H1 (cell line): Measurements from ENCODE around the gene LRP11. TPM values are rescaled to one million over a fixed set of nuclear protein-coding genes. Genes with fewer than 3 reads are reported as not detected.

ENCODE experiments used
- CTCF ChIA-PET: fragments of 300-600 bp; sonication (Branson Sonifier 250); formaldehyde crosslinking; loops from one replicate; lab custom pipeline; 2021; ENCODE audit not compliant: partially characterized antibody; lab: Charles Lee
- POLR2A ChIA-PET: fragments of 300-600 bp; sonication (Branson Sonifier 250); formaldehyde crosslinking; loops from one replicate; lab custom pipeline; 2021; ENCODE audit warnings: inconsistent platforms; ENCODE audit not compliant: partially characterized antibody; lab: Charles Lee
- DNase-seq, 2 experiments: peaks; one replicate each; pipeline versions ENCODE4 v3.0.0 to v3.0.0-alpha.2; 2010 to 2022; ENCODE audit warnings: low spot score in 2 of 2, low read depth in 1 of 2, mixed read lengths in 1 of 2
- FAIRE-seq: peaks from 2 replicates; lab custom pipeline; 2011; peaks lifted over from hg19 to GRCh38; lab: Jason Lieb, UNC
- H2AFZ ChIP-seq: 2 replicates; pipeline ENCODE4 v1.8.1; 2012; ENCODE audit warnings: low read length, inconsistent platforms
- H2AK5ac ChIP-seq: 2 replicates; pipeline ENCODE4 v1.6.1; 2013; ENCODE audit warnings: low read depth, low read length
- H2BK120ac ChIP-seq: replicated peaks from 2 replicates; pipeline ENCODE3; 2013; ENCODE audit warnings: low read depth, low read length, inconsistent platforms
- H2BK12ac ChIP-seq: 2 replicates; pipeline ENCODE4 v1.6.1; 2013; ENCODE audit warnings: low read depth, low read length
- H2BK15ac ChIP-seq: 2 replicates; pipeline ENCODE4 v1.6.1; 2013; ENCODE audit warnings: low read length
- H2BK20ac ChIP-seq: 2 replicates; pipeline ENCODE4 v1.6.1; 2013; ENCODE audit warnings: low read length
- H2BK5ac ChIP-seq: 2 replicates; pipeline ENCODE4 v1.6.1; 2013; ENCODE audit warnings: low read depth, low read length
- H3K14ac ChIP-seq: 2 replicates; pipeline ENCODE4 v1.6.1; 2013; ENCODE audit warnings: inconsistent platforms; ENCODE audit not compliant: insufficient read length
- H3K18ac ChIP-seq: 2 replicates; pipeline ENCODE4 v1.6.1; 2013; ENCODE audit warnings: low read length; ENCODE audit errors: extremely low read depth
- H3K23ac ChIP-seq: 2 replicates; pipeline ENCODE4 v1.6.1; 2013; ENCODE audit warnings: inconsistent platforms; ENCODE audit not compliant: insufficient read length
- H3K23me2 ChIP-seq: 2 replicates; pipeline ENCODE4 v1.6.1; 2013; ENCODE audit warnings: low read depth, low read length
- H3K27ac ChIP-seq: 2 replicates; pipeline ENCODE4 v1.6.1; 2011; ENCODE audit warnings: low read depth, low read length, inconsistent platforms
- H3K27me3 ChIP-seq, 4 experiments: replicated peaks in 1 of 4; 1 replicate in 1 of 4; 2 replicates in 3 of 4; pipeline versions ENCODE4 v1.6.1 to v1.8.1; 2011 to 2013; ENCODE audit warnings: low read length in 3 of 4, mild to moderate bottlenecking in 3 of 4, inconsistent platforms in 2 of 4, mixed read lengths in 2 of 4, moderate library complexity in 1 of 4; ENCODE audit not compliant: control insufficient read depth in 3 of 4, insufficient read depth in 3 of 4; ENCODE audit errors: extremely low read depth in 1 of 4
- H3K36me3 ChIP-seq, 4 experiments: 2 replicates each; pipeline versions ENCODE4 v1.6.1 to v1.8.1; 2011 to 2013; ENCODE audit warnings: mild to moderate bottlenecking in 4 of 4, low read length in 3 of 4, moderate library complexity in 2 of 4, control low read depth in 1 of 4, inconsistent platforms in 1 of 4; ENCODE audit not compliant: insufficient read depth in 4 of 4, control insufficient read depth in 2 of 4
- H3K4ac ChIP-seq: replicated peaks from 2 replicates; pipeline ENCODE3; 2013; ENCODE audit warnings: low read length, low read depth, mixed read lengths, inconsistent platforms; ENCODE audit not compliant: insufficient read length
- H3K4me1 ChIP-seq, 4 experiments: replicated peaks in 1 of 4; 1 replicate in 1 of 4; 2 replicates in 3 of 4; pipeline versions ENCODE4 v1.6.1 to v1.8.1; 2011 to 2013; ENCODE audit warnings: low read length in 3 of 4, inconsistent platforms in 2 of 4, mixed read lengths in 1 of 4; ENCODE audit not compliant: insufficient read depth in 4 of 4, control insufficient read depth in 3 of 4
- H3K4me2 ChIP-seq, 2 experiments: 2 replicates each; pipeline versions ENCODE4 v1.6.1 to v1.8.1; 2011 to 2013; ENCODE audit warnings: low read depth in 2 of 2, low read length in 2 of 2, control low read depth in 1 of 2, inconsistent platforms in 1 of 2, mild to moderate bottlenecking in 1 of 2; ENCODE audit not compliant: insufficient read depth in 1 of 2
- H3K4me3 ChIP-seq, 4 experiments: fragments of 200-600, 300-600 bp in 1 of 4; sonication (generic), shearing (Covaris generic), sonication (Bioruptor Twin) in 1 of 4; 2 replicates each; pipeline versions ENCODE4 v1.5.1 to v1.8.1; 2011 to 2016; ENCODE audit warnings: low read length in 4 of 4, low read depth in 3 of 4, control low read depth in 2 of 4, inconsistent platforms in 2 of 4, mild to moderate bottlenecking in 2 of 4, mixed read lengths in 1 of 4, moderate library complexity in 1 of 4; ENCODE audit not compliant: insufficient read depth in 2 of 4; ENCODE audit errors: extremely low read depth in 1 of 4
- H3K56ac ChIP-seq: replicated peaks from 2 replicates; pipeline ENCODE3; 2013; ENCODE audit warnings: low read depth, mild to moderate bottlenecking, mixed read lengths, low read length, inconsistent platforms; ENCODE audit not compliant: insufficient read length
- H3K79me1 ChIP-seq: 2 replicates; pipeline ENCODE4 v1.6.1; 2013; ENCODE audit warnings: low read depth, low read length, control low read depth
- H3K79me2 ChIP-seq, 2 experiments: 2 replicates each; pipeline versions ENCODE4 v1.6.1 to v1.8.1; 2012 to 2013; ENCODE audit warnings: low read length in 2 of 2, mild to moderate bottlenecking in 2 of 2, inconsistent platforms in 1 of 2; ENCODE audit not compliant: insufficient read depth in 2 of 2, control insufficient read depth in 1 of 2
- H3K9ac ChIP-seq, 4 experiments: replicated peaks in 1 of 4; 1 replicate in 1 of 4; 2 replicates in 3 of 4; pipeline versions ENCODE4 v1.6.1 to v1.8.1; 2011 to 2013; ENCODE audit warnings: low read depth in 3 of 4, low read length in 3 of 4, control low read depth in 2 of 4, mild to moderate bottlenecking in 2 of 4, moderate library complexity in 2 of 4, inconsistent platforms in 1 of 4; ENCODE audit errors: extremely low read depth in 1 of 4
- H3K9me3 ChIP-seq, 2 experiments: 2 replicates each; pipeline versions ENCODE4 v1.6.1 to v1.8.1; 2012 to 2013; ENCODE audit warnings: mild to moderate bottlenecking in 2 of 2, moderate library complexity in 2 of 2, control low read depth in 1 of 2, inconsistent platforms in 1 of 2, low read depth in 1 of 2, low read length in 1 of 2, mixed read lengths in 1 of 2; ENCODE audit not compliant: insufficient read depth in 2 of 2
- H4K20me1 ChIP-seq, 2 experiments: replicated peaks in 1 of 2; 2 replicates each; pipeline versions ENCODE3 to v1.8.1; 2011 to 2013; ENCODE audit warnings: inconsistent platforms in 2 of 2, low read length in 2 of 2, mild to moderate bottlenecking in 1 of 2; ENCODE audit not compliant: insufficient read depth in 2 of 2, control insufficient read depth in 1 of 2
- H4K5ac ChIP-seq: 2 replicates; pipeline ENCODE4 v1.6.1; 2013; ENCODE audit warnings: low read length, low read depth, mixed read lengths, inconsistent platforms; ENCODE audit not compliant: insufficient read length
- H4K8ac ChIP-seq: 2 replicates; pipeline ENCODE4 v1.8.0; 2013; ENCODE audit warnings: mild to moderate bottlenecking, moderate library complexity, low read length, inconsistent platforms; ENCODE audit not compliant: insufficient read depth; ENCODE audit errors: extremely low read depth
- H4K91ac ChIP-seq: replicated peaks from 2 replicates; pipeline ENCODE3; 2013; ENCODE audit warnings: low read length, mixed read lengths, inconsistent platforms; ENCODE audit not compliant: insufficient read length
- BCL11A ChIP-seq, 2 experiments: IDR thresholded peaks; one replicate each; pipeline ENCODE4 v1.6.1; 2011; ENCODE audit warnings: low read depth in 2 of 2, low read length in 2 of 2, mild to moderate bottlenecking in 2 of 2
- CTCF ChIP-seq, 3 experiments: IDR thresholded peaks; 1 replicate in 2 of 3; 2 replicates in 1 of 3; pipeline versions ENCODE4 v1.5.1 to v1.6.1; 2011; ENCODE audit warnings: low read length in 3 of 3, mild to moderate bottlenecking in 3 of 3, inconsistent platforms in 2 of 3, low read depth in 1 of 3, moderate library complexity in 1 of 3; ENCODE audit not compliant: insufficient read depth in 1 of 3; ENCODE audit errors: control extremely low read depth in 1 of 3
- WGBS, 2 experiments: shearing (Covaris generic) in 1 of 2; methylation state at CpG; one replicate each; pipeline versions ENCODE4 v1.1.6 to v1.1.7; 2013 to 2015; ENCODE audit warnings: low lambda C conversion rate in 2 of 2, mixed read lengths in 2 of 2, inconsistent platforms in 1 of 2, low coverage in 1 of 2, missing lambda C conversion rate in 1 of 2; ENCODE audit not compliant: insufficient replicate concordance in 2 of 2, insufficient coverage in 1 of 2, insufficient read length in 1 of 2; ENCODE audit errors: extremely low coverage in 1 of 2, missing lambda C conversion rate in 1 of 2; 5-methylcytosine and 5-hydroxymethylcytosine counted together
- polyA plus RNA-seq, 7 experiments: library from polyadenylated mRNA; depleted of rRNA in 3 of 7; stranded (reverse) in 5 of 7; unstranded in 2 of 7; fragments of >200 nt in 5 of 7; fragments of 200-250 nt in 2 of 7; gene quantifications; 1 replicate in 5 of 7; 2 replicates in 1 of 7; 4 replicates in 1 of 7; pipeline versions ENCODE4 v1.2.1 to v1.2.3, GENCODE V29; 2011 to 2013; ENCODE audit warnings: missing spikeins in 2 of 7, mixed read lengths in 2 of 7
- total RNA-seq: library from RNA; stranded (reverse); fragmentation: NEBNext Ultra II Directional; extraction: Animal tissue kit (Norgen Biotek cat#: 25700); gene quantifications from 2 replicates; pipeline ENCODE4 v1.2.1, GENCODE V29; 2021

LRP11 gene
- total and polyA plus RNA-seq, 2 of the 8 experiments (the other 6 are each of a cell fraction or from before 2014, with no cell fraction given): 11.0 to 20.0 TPM

- no peak overlapping the region for H2AK5ac ChIP-seq
- CTCF ChIA-PET: interaction anchor here (0.6 to 17.8 kb wide), 6 partner anchors 9 to 225 kb away, joined by 3 to 195 read pairs (median 4); no protein-coding TSS in a partner anchor
- H3K14ac ChIP-seq: no peak overlapping the region
- H3K56ac ChIP-seq: no peak overlapping the region
- DNase-seq (no peak), FAIRE-seq (no peak)
- no peak overlapping the region for H3K23ac ChIP-seq
- no peak overlapping the region for H4K8ac ChIP-seq
- H2BK15ac ChIP-seq: no peak overlapping the region
- H2BK120ac ChIP-seq: no peak overlapping the region
- H3K4me3 ChIP-seq: no peak overlapping the region
- H3K36me3 ChIP-seq: no peaks in the 10 kb centered on the region
- H3K9me3 ChIP-seq: no peaks in the 10 kb centered on the region
- no peaks in the 10 kb centered on the region for H3K27me3 ChIP-seq
- H2BK12ac ChIP-seq: no peak overlapping the region
- 93% methylated on average over 7 of the region's 7 CpGs; no CpG with 5 or more reads in 1 of the 2 experiments for WGBS, 2 experiments
- TF ChIP-seq BCL11A (IDR thresholded peaks at IDR 0.05; ENCODE audit: low read depth in 2 of 2, low read length in 2 of 2): no peak
- TF ChIP-seq CTCF (IDR thresholded peaks at IDR 0.05; ENCODE audit: control extremely low read depth in 1 of 3, insufficient read depth in 1 of 3, low read depth in 1 of 3, low read length in 3 of 3): peak in 2 of 3 experiments; percentile 9 to 12; a peak in 1 of 4 replicates
- POLR2A ChIA-PET: no interaction called here
- H3K79me1 ChIP-seq: no peaks in the 10 kb centered on the region
- H2AFZ ChIP-seq: no peak overlapping the region
- no peaks in the 10 kb centered on the region for H3K79me2 ChIP-seq
- no peaks in the 10 kb centered on the region for H3K23me2 ChIP-seq
- no peaks in the 10 kb centered on the region for H3K4me1 ChIP-seq
- H3K4me2 ChIP-seq: no peak overlapping the region
- H3K9ac ChIP-seq: no peak overlapping the region
- no peak overlapping the region for H3K4ac ChIP-seq
- H4K5ac ChIP-seq: no peak overlapping the region
- no peak overlapping the region for H3K27ac ChIP-seq
- H4K91ac ChIP-seq: no peak overlapping the region
- no peak overlapping the region for H2BK20ac ChIP-seq
- no peak overlapping the region for H2BK5ac ChIP-seq
- no peaks in the 10 kb centered on the region for H4K20me1 ChIP-seq
- H3K18ac ChIP-seq: no peak overlapping the region
Observed at GRCh38 chr6:149820506-149820905, 43.7 kb downstream of the LRP11 start.
